ENCODE results near the gene RPS6KA1. TPM values are rescaled to one million over a fixed set of nuclear protein-coding genes. Genes with fewer than 3 reads are reported as not detected.

Gene RPS6KA1
- total and polyA plus RNA-seq, 2 of the 13 experiments (the other 11 are each of a cell fraction or from before 2014, with no cell fraction given) = 19.6 to 24.2 TPM

DNA sequence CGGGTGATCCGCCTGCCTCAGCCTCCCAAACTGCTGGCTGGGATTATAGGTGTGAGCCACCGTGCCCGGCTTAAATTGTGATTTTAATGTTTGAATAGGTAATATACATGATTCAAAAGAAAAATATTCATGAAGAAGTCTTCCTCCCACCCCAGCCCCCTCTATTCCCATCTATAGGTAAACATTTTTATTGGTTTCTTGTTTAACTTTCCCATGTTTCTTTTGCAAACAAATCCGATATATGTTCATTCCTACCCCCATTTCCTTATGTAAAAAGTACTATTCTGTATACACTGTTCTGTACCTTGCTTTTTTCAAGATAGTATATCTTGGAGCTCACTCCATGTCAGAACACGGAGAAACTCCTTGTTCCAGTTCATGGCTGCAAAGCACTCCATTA lies 23.2 kb downstream of the RPS6KA1 start:
- Histone ChIP-seq H3K4me3 (replicated peaks in 1 of 3; ENCODE audit: insufficient read depth in 1 of 3, low read depth in 2 of 3, low read length in 3 of 3) (no peak overlapping the region), H2AFZ (ENCODE audit: low read length) (no peak overlapping the region), H3K9ac (ENCODE audit: insufficient read depth, low read depth, low read length) (no peak overlapping the region), H3K27ac (ENCODE audit: extremely low read length, insufficient read depth, low read length) (no peak overlapping the region), H3K79me2 (ENCODE audit: insufficient read depth, low read length) (no peaks in the 10 kb centered on the region), H4K20me1 (ENCODE audit: insufficient read depth, low read length) (no peaks in the 10 kb centered on the region), H3K9me3 (ENCODE audit: low read length) (no peaks in the 10 kb centered on the region), H3K27me3 (ENCODE audit: control insufficient read depth in 1 of 2, insufficient read depth in 2 of 2, low read length in 2 of 2) (no peaks in the 10 kb centered on the region), H3K36me3 (replicated peaks in 1 of 2; ENCODE audit: control insufficient read depth in 1 of 2, insufficient read depth in 2 of 2, low read length in 2 of 2) (peaks cover 16 to 44% of the 10 kb centered on the region in 2 experiments; a peak in 3 of 5 replicates), H3K4me2 (ENCODE audit: low read depth, low read length) (no peak overlapping the region), H3K4me1 (ENCODE audit: insufficient read depth, low read length) (peaks cover 29% of the 10 kb centered on the region)
- ATAC-seq (no peak), DNase-seq (ENCODE audit: low spot score) (no peak), FAIRE-seq (no peak)
- ChIA-PET POLR2A (no interaction called here), CTCF (ENCODE audit: low intra/inter-chr PET ratio, low total read pairs) (no interaction called here)
- in situ Hi-C loops (cut with HindIII; ENCODE audit: extremely low pct_ligation_motif_present, low pct_unique_long_range_greater_than_20kb) = no loop called here
- no peak for TF ChIP-seq NFIC (IDR thresholded peaks at IDR 0.05; ENCODE audit: low read length)
- TF ChIP-seq ZNF260 (CRISPR knock-in tag; IDR thresholded peaks at IDR 0.05; ENCODE audit: borderline replicate concordance, low read depth) = no peak
- TF ChIP-seq, protein P1, sequence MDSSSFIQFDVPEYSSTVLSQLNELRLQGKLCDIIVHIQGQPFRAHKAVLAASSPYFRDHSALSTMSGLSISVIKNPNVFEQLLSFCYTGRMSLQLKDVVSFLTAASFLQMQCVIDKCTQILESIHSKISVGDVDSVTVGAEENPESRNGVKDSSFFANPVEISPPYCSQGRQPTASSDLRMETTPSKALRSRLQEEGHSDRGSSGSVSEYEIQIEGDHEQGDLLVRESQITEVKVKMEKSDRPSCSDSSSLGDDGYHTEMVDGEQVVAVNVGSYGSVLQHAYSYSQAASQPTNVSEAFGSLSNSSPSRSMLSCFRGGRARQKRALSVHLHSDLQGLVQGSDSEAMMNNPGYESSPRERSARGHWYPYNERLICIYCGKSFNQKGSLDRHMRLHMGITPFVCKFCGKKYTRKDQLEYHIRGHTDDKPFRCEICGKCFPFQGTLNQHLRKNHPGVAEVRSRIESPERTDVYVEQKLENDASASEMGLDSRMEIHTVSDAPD (CRISPR knock-in tag; IDR thresholded peaks at IDR 0.05) = no peak
- no peak for TF ChIP-seq HDAC1 (CRISPR knock-in tag; IDR thresholded peaks at IDR 0.05)
- no peak for TF ChIP-seq ZNF713 (CRISPR knock-in tag; IDR thresholded peaks at IDR 0.05)
- intact Hi-C loops (cut with micrococcal nuclease; ENCODE audit: unreplicated experiment) = no loop called here
- BruUV-seq (replicated peaks) = no TSS peak
- 95% methylated on average over 6 of the region's 6 CpGs for WGBS (ENCODE audit: low lambda C conversion rate)

DNA sequence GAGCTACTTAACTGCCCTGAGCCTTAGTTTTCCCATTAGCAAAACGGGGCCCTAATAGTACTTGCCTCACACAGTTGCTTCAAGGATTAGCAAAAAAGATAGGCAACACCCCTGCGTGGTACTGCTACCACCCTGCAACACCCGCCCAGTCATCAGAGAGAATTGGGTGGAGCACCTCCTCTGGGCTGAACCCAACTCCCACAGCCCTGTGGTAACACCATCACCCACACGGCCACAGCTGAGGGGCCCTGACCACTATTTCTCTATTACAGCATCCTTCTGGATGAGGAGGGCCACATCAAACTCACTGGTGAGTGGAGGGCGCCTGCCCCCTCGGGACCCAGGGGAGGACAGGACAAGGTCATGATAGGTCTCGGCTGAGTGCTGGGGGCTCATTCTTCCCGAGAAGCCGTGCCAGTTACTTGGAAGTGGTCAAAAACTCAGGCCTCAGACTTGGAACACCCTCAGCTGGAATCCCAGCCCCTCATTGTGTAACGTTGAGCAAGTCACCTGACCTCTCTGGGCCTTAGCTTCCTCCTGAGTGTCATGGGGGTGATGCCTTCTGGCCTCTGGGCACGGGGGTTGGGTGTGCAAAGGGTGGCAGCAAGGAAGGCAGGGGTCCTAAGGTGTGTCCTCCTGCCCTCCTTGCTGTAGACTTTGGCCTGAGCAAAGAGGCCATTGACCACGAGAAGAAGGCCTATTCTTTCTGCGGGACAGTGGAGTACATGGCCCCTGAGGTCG lies 24.6 kb downstream of the RPS6KA1 start:
- no peak for DNase-seq (ENCODE audit: low spot score)
- TF ChIP-seq HOXD1 (CRISPR knock-in tag; IDR thresholded peaks at IDR 0.05) (no peak), ZNF607 (CRISPR knock-in tag; IDR thresholded peaks at IDR 0.05; ENCODE audit: borderline replicate concordance) (no peak), JUND (CRISPR knock-in tag; IDR thresholded peaks at IDR 0.05) (no peak), ZNF792 (CRISPR knock-in tag; IDR thresholded peaks at IDR 0.05) (no peak), GLI4 (CRISPR knock-in tag; IDR thresholded peaks at IDR 0.05; ENCODE audit: borderline replicate concordance) (no peak), NCOA2 (CRISPR knock-in tag; IDR thresholded peaks at IDR 0.05) (no peak), ZNF160 (CRISPR knock-in tag; IDR thresholded peaks at IDR 0.05) (no peak), PCBP1 (IDR thresholded peaks at IDR 0.05; ENCODE audit: borderline replicate concordance, low read depth, low read length) (no peak)
- TF ChIP-seq, protein P2, sequence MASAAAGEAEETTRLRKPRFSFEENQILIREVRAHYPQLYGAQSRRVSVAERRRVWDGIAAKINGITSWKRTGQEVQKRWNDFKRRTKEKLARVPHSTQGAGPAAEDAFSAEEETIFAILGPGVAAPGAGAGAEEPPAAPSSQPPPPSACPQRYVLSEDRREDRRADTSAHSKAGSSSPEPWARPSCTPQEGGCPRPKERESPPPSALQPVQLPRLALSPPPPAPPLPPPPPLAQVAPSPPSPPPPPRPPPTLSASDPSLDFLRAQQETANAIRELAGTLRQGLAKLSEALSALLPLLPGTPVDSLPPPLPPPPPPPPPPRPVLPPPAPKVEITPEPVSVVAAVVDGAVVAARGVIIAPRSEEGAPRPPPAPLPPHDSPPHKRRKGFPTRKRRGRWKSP (CRISPR knock-in tag; IDR thresholded peaks at IDR 0.05) = no peak
- TF ChIP-seq, protein P3, sequence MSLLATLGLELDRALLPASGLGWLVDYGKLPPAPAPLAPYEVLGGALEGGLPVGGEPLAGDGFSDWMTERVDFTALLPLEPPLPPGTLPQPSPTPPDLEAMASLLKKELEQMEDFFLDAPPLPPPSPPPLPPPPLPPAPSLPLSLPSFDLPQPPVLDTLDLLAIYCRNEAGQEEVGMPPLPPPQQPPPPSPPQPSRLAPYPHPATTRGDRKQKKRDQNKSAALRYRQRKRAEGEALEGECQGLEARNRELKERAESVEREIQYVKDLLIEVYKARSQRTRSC (CRISPR knock-in tag; IDR thresholded peaks at IDR 0.05; ENCODE audit: low read depth) = no peak
- TF ChIP-seq, protein P4, sequence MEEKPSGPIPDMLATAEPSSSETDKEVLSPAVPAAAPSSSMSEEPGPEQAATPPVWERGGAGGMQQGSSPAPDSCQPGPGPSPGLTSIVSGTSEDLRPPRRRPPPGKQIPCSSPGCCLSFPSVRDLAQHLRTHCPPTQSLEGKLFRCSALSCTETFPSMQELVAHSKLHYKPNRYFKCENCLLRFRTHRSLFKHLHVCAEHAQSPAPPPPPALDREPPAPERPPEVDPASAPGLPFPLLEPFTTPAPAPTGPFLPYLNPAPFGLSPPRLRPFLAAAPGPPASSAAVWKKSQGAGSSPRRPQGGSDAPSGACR (CRISPR knock-in tag; IDR thresholded peaks at IDR 0.05) = no peak

More for the DNA sequence above, 24.6 kb downstream of the RPS6KA1 start:
- Histone ChIP-seq H2AFZ (ENCODE audit: low read length) (no peak overlapping the region), H3K27ac (ENCODE audit: extremely low read length, insufficient read depth, low read length) (no peak overlapping the region), H3K79me2 (ENCODE audit: insufficient read depth, low read length) (no peaks in the 10 kb centered on the region), H3K4me3 (replicated peaks in 1 of 3; ENCODE audit: insufficient read depth in 1 of 3, low read depth in 2 of 3, low read length in 3 of 3) (no peak overlapping the region), H3K9ac (ENCODE audit: insufficient read depth, low read depth, low read length) (no peak overlapping the region), H3K4me1 (ENCODE audit: insufficient read depth, low read length) (peaks cover 29% of the 10 kb centered on the region), H3K27me3 (ENCODE audit: control insufficient read depth in 1 of 2, insufficient read depth in 2 of 2, low read length in 2 of 2) (no peaks in the 10 kb centered on the region), H3K36me3 (replicated peaks in 1 of 2; ENCODE audit: control insufficient read depth in 1 of 2, insufficient read depth in 2 of 2, low read length in 2 of 2) (peaks cover 18 to 48% of the 10 kb centered on the region in 2 experiments; a peak in 4 of 5 replicates), H4K20me1 (ENCODE audit: insufficient read depth, low read length) (no peaks in the 10 kb centered on the region), H3K4me2 (ENCODE audit: low read depth, low read length) (no peak overlapping the region), H3K9me3 (ENCODE audit: low read length) (no peaks in the 10 kb centered on the region)
- intact Hi-C loops (cut with micrococcal nuclease; ENCODE audit: unreplicated experiment) (no loop called here), in situ Hi-C loops (cut with HindIII; ENCODE audit: extremely low pct_ligation_motif_present, low pct_unique_long_range_greater_than_20kb) (no loop called here)
- FAIRE-seq (no peak), ATAC-seq (no peak)
- WGBS (ENCODE audit: low lambda C conversion rate) = 90% methylated on average over 10 of the region's 14 CpGs
- BruUV-seq (replicated peaks) = no TSS peak
- ChIA-PET CTCF (ENCODE audit: low intra/inter-chr PET ratio, low total read pairs) (no interaction called here), POLR2A (no interaction called here)
